HG03457 (cell line): Measurements from ENCODE around the gene RAI14.

Experiments used
- ATAC-seq: cut with Tn5 transposase; IDR thresholded peaks from one replicate; pipeline ENCODE4 v1.9.1; 2021; ENCODE audit warnings: moderate number of reproducible peaks; ENCODE audit not compliant: unreplicated experiment

The RAI14 gene

DNA sequence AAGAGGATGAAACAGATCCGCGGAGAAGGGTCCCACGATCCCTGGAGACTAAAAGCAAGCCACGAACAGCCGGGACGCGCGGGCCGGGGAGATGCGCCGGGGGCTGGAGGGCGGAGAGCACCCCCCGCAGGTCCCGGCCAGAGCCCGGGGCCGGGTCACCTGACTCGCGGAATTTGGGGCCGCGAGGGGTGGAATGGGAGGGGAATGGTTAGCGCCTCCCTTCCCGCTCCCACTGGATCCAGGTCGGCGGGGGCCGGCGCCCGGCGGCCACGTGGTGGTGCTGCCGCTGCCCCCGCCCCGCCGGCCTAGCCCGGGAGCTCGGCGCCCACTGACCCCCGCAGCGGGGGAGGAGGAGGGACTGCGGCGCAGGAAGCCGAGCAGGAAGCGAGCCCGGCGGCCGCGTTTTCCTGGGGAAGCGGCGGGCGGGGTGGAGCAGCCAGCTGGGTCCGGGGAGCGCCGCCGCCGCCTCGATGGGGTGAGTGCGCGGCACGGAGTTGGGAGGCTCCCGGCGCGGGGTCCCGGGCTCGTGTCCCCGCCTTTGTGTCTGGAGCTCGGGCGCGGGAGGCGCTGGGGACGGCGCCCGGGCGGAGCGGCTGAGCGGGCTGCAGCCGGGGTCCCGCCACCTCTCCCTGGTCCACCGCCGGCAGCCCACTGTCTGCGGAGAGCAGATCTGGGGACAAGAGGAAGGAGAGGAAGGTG lies at the start of gene RAI14:
Gene RAI14, plus strand, starts transcription at position 328 of the 699 bp plus-strand sequence. CDS start 30,592 bp downstream, outside the sequence.
- ATAC-seq: no peak

DNA sequence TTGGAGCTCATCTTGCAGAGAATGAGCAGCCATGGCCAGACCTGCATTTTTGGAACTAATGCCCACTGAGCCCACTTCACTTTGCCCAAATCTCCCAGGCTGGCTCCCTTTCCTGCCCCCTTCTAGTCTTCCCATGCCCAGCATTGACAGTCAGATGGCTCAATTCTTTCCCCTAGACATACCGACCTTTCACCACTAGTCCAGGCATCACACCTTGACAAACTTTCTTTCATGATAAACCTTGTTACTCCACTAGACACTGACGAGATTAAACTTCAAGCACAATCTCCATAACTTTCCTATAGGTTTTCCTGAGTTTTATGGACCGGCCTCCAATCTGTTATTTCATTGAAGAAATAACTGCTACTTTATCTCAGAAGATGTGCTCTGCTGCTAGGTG lies 47.8 kb upstream of the RAI14 start:
- no peak for ATAC-seq

DNA sequence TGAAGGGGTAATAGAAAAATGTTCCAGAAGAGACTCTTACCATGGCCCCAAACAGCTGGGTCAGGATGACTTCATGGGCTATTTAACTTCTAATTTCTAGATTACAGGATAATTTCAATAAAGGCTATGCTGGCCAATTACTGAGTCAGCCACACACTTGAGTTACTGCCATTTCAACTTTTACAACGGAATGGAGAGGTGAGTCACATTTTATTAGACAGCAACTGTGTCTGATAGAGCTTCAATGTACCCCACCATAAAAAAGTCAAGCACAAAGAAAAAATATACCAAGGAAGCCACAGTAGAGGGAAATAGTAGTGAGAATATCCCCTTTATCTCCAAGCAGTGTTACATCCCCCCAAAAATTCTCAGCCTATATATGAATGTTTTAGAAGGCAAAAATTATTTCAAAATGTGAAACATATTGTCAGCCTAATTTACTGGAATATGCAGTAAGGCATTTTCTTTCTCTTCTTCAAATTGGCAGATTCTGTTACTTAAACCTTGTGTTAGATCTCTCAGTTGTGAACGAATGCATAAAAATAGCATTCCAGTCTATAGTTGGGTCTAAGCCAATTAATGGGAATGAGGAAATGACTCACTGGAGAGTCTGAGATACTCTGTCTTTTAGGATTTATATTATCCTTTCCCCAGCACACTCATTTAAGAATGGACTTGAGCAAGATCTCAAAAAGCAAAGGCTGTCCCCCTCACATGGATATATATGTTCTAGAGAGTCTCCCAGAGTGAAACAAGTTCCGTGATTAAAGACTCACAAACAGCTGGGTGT lies 47.1 kb upstream of the RAI14 start:
- no peak for ATAC-seq

DNA sequence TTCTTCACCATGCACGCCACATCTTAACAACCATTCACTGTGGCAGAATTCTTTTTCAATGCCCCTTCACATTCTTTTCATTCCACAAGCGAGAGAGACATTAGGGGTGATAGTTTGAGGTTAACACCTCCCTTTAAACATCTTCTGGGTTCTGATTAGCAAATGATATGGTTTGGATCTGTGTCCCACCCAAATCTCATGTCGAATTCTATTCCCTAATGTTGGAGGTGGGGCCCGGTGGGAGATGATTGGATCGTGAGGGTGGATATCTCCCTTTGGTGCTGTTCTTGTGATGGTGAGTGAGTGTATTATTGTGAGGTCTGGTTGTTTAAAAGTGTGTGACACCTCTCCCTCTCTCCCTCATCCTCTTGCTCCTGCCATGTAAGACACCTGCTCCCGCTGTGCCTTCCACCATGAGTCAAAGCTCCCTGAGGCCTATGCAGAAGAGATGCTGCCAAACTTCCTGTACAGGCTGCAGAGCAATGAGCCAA lies 46.1 kb upstream of the RAI14 start:
- ATAC-seq: no peak

DNA sequence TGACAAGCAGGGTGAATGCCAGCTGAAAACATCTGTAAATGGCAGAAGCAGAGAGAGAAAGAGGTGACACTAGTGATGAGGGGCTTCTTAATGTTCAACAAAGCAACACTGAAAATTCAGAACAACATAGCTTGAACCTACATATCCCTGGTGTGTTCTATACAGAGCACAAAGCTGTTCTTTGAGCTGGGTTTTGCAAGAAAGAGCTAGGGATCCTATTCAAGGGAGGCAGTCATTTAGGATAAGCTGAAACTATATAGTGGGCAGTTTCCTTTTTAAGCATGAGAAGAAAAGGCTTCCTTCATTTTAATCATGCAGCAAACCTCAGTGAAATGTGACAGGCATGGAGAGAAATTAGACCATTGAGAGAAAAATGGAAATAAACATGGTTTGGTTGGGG lies 45.6 kb upstream of the RAI14 start:
- ATAC-seq: no peak

DNA sequence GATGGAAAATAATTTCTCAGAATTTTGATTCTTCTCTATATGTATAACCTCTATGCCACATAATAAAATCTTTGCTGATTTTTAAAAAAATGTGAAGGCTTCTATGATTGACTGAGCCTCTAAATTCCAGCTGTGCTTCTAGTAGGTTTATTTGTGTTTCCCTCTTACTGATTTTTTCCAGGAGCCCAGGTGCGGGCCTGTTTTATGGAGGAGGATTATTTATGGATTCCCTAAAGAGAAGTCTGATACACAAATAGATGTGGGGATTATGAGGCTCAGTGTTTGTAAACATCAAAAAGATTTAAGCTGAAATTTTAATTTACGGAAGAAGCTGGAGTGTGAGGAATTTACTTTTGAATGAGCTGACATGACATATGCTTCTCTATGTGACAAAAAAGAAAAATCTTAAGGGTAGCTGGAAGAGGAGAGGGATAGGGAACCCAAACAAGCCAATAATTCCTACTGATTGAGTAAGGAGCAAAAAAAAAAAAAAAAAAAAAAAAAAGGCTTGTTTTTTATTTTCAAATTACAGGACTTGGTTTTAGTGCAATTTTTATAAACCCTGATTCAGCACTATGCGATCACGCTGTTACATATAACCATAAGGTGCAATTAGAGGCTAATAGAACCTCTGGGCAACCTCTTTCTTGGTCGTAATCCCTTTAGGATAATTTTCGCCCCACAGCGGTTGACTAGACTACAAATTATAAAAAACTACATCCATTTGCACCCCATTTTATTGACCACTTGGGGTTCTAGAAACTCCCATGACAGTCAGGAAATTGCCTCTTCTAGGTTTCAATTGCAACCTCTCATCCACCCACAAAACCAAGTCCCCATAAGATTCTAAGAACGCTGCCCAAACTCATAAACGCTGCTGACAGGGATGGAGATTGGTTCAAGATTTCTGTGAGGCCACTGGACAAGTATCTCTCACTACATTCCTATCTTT lies 44.4 kb upstream of the RAI14 start:
- no peak for ATAC-seq

DNA sequence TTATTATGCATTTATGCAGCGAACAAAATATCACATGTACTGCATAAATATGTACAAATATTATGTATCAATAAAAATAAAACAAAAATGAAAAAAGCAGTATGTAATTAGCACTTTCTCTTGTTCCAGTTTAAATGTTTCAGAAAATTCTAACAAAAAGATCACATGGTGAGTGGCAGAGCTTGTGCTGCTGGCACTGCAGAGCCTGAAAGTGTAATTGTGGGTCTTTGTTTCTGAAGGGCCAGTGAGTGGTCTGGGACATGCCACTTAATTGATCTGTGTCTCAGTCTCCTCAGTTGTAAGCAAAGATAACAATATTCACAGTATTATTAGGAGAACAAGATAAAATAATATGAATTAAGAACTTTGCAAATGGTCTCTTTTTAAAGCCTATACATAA lies 39.5 kb upstream of the RAI14 start:
- no peak for ATAC-seq

DNA sequence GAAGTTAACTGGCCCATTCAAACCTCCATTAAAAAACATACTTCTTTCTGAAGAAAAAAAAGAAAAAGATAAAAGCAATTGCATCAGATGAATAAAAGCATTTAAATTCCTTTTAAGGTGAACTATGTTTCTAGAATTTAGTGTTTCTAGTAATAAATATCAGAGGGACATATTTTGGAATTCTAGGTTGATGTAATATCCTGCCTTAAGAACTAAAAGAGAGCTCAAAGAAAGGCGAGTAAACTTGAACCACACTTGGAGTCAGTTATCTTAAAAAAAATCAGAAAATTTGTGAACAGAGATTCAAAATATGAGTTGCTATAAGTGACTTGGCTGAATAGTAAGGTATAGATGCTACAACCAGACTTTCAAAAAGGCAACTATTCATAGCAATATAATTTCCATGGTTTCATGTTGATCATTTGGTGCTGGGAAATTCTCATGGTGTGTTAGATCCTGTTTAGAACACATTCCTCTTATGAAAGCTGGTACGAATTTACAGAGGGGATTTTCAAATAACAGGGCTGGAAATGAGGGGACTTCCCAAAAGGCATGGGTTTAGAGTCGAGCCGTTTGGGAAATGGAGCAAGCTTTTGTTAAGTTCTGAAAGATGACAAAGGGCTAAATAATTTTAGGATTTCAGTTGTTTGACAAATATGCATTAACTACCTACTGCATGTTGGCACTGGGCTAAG lies 37.6 kb upstream of the RAI14 start:
- ATAC-seq: no peak

DNA sequence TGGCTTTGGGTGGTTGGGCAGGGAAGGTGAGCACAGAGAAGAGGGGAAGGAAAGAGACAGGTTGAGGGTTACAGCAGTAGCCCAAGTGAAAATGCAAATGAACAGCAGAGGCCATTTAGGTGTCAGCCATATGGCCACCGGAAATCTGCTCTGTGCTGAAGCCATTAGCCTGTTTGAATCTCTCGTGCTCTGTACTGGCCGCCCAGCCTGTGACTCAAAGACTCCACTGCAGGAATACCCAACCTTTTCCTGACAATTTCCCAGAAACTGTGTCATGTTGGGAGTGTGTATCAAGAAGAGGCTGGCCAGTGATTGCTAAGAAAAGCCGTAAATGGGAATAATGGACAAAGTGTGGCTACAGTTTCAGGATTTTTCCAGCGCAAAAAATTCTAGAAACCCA lies 35.9 kb upstream of the RAI14 start:
- no peak for ATAC-seq

DNA sequence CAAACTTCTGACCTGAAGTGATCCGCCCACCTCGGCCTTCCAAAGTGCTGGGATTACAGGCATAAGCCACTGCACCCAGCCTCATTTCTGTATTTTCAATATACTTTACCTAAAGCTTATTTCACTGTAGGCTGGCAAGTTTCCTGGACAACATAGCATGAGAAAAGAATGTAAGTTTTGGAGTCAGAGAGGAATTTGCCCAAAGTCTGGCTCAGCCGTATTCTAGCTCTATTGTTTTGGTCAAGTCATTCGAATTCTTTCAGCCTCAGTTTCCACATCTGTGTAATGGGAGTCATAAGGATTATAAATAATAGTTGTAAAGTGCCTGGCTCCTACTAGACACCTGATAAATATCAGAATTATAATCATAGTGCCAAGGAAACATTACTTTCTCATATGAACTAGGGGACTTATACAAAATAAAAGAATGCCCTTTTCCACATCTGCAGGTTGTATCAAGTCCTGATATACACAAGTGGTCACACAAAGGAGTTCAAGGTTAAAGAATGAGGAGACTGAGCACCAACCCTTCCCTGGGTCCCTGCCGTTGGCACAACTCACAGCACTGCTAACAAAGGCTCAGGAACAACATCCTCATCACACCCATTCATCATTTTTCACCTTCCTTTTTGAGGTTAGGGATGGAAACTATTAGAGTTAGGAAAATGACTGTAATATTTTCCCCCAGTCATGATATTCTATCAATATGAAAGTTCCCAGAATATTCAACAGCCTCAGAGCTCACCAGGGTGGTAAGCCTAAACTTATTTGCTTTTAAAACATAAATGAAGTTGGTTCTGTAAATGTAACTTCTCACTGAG lies 34.6 kb upstream of the RAI14 start:
- ATAC-seq: no peak

DNA sequence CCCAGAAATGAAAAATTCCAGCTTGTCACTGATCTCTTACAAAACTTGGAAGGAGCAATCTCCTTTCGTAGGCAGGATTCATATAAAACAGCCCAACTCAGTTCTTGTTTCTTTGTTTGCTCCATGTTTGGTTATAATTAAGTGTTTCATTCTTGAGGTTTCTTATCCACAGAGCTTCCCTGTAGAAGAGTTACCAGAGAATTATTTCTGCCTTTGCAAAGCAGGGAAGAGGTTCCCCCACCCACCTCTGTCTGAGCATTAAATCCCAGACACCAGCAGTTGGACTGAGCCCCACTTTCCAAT lies 34.1 kb upstream of the RAI14 start:
- no peak for ATAC-seq

DNA sequence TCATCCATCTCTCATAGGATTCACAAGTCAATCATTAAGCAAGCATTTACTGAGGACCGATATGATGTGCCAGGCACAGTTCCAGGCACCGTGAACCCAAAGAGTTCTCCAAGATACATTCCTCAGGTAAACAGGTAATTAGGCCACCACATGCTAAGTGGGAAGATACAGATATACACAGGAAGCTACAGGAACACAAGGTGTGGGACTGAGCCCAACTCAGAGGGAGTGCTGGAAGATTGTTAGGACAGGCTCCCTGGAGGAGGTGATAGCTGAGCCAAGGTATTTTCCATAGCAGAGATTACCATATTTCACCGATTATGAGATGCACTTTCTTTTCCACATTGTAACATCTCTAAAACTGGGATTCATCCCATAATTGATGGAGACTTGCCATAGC lies 31.4 kb upstream of the RAI14 start:
- ATAC-seq: no peak

DNA sequence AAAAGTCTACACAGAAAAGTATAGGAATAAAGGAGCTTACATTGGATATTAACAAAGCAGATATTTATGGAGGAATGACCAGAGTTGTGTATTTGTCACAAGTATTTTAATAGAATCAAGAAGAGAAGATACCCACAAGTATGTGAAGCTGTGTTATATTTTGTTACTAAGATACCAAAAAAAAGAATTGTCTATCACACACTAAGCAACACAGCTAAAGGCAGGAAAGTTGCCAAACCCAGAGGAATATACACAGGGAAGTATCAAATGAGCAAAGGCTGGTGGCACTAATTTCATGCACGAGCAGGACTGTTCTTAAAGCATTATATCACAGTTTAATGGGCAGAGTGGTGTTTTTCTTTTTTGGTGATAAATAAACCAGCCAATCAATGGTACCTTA lies 30.9 kb upstream of the RAI14 start:
- no peak for ATAC-seq

DNA sequence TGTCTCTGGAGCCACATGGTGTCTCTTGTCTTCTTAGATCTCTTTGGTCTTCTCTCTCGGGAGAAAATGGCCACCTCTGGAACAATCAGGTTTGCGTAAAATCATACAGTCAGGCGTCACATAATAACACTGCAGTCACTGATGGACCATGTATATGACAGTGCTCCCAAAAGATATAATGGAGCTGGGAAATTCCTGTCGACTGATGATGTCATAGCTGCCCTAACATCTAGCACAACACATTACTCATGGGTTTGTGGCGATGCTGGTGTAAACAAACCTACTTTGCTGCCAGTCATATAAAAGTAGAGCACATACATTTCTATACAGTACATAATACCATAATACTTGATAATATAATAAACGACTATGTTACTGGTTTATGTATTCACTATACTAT lies 30.1 kb upstream of the RAI14 start:
- no peak for ATAC-seq

DNA sequence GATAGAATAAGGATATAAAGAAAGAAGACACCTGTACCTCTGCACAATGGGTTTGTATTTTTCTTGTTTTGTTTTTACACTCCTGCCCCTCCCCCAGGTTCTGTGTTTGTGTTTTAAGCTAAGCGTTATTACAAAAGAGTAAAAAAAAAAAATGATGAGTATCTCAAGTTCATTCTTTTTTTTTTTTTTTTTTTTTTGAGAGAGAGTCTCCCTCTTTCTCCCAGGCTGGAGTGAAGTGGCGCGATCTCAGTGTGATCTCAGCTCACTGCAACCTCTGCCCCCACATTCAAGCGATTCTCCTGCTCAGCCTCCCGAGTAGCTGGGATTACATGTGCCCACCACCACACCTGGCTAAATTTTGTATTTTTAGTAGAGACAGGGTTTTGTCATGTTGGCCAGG lies 29.4 kb upstream of the RAI14 start:
- ATAC-seq: no peak

DNA sequence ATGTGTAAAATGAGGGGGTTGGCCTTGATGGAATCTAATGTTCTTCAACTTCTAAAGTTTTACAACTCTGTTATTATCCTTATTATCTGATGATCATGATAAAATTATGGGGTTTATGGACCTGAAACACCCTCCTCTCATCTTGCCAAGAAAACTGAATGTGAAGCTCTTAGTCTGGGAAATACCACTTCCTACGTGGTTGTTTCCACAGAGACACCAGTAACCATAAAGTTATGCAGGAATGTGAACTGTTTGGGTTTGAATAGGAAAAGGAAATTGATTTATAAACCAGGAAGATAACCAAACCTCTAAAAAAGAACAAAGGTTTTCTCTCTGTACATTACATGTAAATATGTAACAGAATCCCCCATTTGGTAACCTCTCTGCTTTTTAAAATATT lies 28.3 kb upstream of the RAI14 start:
- ATAC-seq: no peak

DNA sequence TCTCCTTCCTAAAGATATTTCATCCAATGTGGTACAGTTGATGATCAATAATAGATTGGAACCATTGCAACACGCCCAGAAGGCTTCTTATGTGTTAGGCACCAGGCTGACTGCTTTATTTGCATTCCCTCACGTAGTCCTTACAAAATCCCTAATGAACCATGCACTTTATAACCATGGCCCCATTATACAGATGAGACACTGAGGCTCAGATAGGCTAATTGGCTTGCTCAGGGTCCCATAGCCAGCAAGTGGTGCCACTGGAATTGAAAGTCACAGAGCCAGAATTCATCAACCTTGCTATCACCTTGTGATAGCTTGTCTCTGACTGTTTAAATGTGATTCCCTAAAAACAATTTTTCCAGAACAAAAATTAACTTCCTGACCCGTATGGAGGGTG lies 27.8 kb upstream of the RAI14 start:
- no peak for ATAC-seq

DNA sequence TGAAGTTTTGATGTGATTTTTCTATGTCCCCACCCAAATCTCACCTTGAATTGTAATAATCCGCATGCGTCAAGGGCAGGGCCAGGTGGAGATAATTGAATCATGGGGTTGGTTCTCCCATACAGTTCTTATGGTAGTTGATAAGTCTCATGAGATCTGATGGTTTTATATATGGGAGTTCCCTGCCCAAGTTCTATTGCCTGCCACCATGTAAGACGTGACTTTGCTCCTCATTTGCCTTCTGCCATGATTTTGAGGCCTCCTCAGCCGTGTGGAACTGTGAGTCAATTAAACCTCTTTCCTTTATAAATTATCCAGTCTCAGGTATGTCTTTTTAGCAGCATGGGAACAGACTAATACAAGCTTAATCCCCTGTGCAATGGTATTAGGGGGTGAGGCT lies 25.5 kb upstream of the RAI14 start:
- no peak for ATAC-seq

DNA sequence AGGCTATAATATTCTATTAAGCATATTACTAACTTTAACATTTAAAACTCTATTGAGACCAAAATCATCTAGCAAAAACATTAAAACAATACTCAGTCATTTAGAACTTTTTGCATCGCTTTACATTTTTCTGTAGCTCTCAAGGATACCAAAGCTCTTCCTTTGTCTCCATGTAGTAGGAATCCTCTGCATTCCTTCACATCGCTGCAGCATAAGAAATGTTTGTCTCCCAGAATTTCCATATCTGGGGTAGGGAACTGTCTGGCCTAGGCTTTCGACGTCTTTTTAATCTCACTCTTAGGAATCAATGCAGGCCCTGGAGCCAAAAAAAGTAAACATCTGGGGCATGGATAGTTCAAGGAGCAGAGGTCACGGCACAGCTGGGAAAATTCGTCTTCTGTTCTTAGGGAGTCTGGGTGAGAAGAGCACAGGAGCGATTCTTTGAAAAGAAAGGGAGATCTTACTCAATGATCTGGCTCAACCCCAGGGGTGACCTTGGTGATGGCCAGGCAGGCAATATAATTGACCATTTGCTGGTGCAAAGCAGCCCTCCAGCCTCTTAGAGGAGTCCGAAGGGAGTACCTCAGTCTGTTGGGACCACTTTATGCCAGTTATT lies 23.2 kb upstream of the RAI14 start:
- ATAC-seq: no peak
